ENCODE data around the gene CEP112. TPM values are rescaled to one million over a fixed set of nuclear protein-coding genes. Genes with fewer than 3 reads are reported as not detected.

The CEP112 gene
- polyA plus RNA-seq, 1 donor (not counting 4 experiments of a cell fraction or from before 2014, with no cell fraction given), result 2.6 TPM

DNA sequence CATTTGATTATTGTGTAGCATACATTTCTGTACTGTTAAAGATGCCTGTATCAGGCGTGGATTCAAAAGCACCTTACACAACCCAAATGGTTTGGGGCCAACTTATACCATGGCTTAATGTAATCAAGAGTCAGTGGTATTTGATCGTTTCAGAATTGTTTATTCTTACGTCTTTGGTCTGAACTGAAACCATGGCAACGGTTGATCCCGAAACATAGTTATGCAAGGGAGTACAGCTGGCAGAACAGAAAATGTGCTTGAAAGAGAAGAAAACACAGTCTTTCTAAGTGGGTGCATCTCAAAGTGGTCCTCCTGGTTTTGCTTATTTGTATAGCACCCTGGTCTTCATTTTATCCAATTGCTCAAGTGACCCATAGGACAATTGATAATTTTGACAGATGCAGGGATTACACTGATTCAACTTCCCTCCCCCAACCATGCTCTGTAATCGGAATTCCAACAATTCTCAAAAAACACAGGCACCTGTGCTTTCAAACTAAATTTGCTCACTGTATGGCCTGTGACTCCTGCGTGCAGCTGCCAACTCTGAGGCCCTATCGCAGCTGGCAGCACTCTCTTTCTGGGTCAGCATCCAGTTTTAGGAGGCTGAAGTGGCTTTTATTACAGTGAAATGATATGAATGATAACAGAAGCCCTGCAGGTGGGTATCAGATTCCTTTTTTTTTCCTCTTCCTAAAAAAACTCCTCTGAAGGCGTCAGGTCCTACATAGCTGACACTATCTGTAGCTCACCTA is 553.5 kb downstream of the CEP112 start:
- TF ChIP-seq EZH2 (IDR thresholded peaks at IDR 0.05; ENCODE audit: low read length), result no peak
- TF ChIP-seq, protein P1, sequence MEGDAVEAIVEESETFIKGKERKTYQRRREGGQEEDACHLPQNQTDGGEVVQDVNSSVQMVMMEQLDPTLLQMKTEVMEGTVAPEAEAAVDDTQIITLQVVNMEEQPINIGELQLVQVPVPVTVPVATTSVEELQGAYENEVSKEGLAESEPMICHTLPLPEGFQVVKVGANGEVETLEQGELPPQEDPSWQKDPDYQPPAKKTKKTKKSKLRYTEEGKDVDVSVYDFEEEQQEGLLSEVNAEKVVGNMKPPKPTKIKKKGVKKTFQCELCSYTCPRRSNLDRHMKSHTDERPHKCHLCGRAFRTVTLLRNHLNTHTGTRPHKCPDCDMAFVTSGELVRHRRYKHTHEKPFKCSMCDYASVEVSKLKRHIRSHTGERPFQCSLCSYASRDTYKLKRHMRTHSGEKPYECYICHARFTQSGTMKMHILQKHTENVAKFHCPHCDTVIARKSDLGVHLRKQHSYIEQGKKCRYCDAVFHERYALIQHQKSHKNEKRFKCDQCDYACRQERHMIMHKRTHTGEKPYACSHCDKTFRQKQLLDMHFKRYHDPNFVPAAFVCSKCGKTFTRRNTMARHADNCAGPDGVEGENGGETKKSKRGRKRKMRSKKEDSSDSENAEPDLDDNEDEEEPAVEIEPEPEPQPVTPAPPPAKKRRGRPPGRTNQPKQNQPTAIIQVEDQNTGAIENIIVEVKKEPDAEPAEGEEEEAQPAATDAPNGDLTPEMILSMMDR (optimal IDR thresholded peaks at IDR 0.05 in 1 of 3, IDR thresholded peaks at IDR 0.05 in 1 of 3, conservative IDR thresholded peaks at IDR 0.05 in 1 of 3; ENCODE audit: extremely low read depth in 1 of 3, insufficient read depth in 2 of 3, low read length in 3 of 3), result no peak
- Histone ChIP-seq H3K79me2 (ENCODE audit: control insufficient read depth, insufficient read depth, low read length) (no peaks in the 10 kb centered on the region), H3K36me3 (ENCODE audit: control insufficient read depth in 2 of 2, extremely low read depth in 1 of 2, insufficient read depth in 2 of 2, low read length in 2 of 2) (no peaks in the 10 kb centered on the region), H3K9ac (ENCODE audit: control insufficient read depth, extremely low read depth, insufficient read depth, low read length) (no peak overlapping the region), H3K4me1 (ENCODE audit: control insufficient read depth, extremely low read depth, insufficient read depth, low read length) (no peaks in the 10 kb centered on the region), H3K4me2 (ENCODE audit: control insufficient read depth, extremely low read depth, insufficient read depth, low read depth, low read length) (no peak overlapping the region), H3K4me3 (ENCODE audit: control insufficient read depth in 2 of 3, extremely low read depth in 1 of 3, insufficient read depth in 2 of 3, low read depth in 1 of 3, low read length in 3 of 3) (no peak overlapping the region), H3K9me3 (ENCODE audit: control insufficient read depth, low read depth, low read length) (no peaks in the 10 kb centered on the region), H3K27ac (ENCODE audit: control insufficient read depth, insufficient read depth, low read length) (no peak overlapping the region), H4K20me1 (ENCODE audit: control insufficient read depth, extremely low read depth, insufficient read depth, low read length) (no peaks in the 10 kb centered on the region), H3K27me3 (ENCODE audit: control insufficient read depth, extremely low read depth, insufficient read depth, low read length) (no peaks in the 10 kb centered on the region), H2AFZ (ENCODE audit: control insufficient read depth, low read length) (no peak overlapping the region), H3K9me1 (ENCODE audit: control insufficient read depth, extremely low read depth, insufficient read depth, low read length) (no peaks in the 10 kb centered on the region)
- no peak for DNase-seq (ENCODE audit: low read depth, low spot score)
- no peak for FAIRE-seq
- dilution Hi-C loops (cut with MboI; ENCODE audit: extremely low pct_ligation_motif_present, low sequenced_read_pairs), result no loop called here

DNA sequence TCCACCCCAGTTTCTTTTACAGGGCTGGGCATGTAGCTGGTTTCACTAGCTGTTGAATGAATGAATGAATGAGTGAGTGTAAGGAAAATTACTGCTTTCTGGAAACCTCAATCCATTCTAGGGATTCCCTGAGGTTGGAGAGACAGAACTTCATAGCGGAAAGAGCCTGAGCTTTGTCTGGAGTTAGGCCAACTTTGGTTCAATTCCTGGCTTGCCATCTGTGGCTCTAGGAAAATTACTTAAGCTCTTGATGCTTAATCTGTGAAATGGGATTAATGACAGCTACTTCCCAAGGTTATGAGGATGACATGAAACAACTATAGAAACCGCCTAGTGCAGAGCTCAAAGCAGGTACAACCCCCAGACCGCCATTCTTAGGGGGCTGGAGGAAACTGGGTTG is 554.1 kb downstream of the CEP112 start:
- no peak for TF ChIP-seq EZH2 (IDR thresholded peaks at IDR 0.05; ENCODE audit: low read length)
- TF ChIP-seq, protein P1 (optimal IDR thresholded peaks at IDR 0.05 in 1 of 3, IDR thresholded peaks at IDR 0.05 in 1 of 3, conservative IDR thresholded peaks at IDR 0.05 in 1 of 3; ENCODE audit: extremely low read depth in 1 of 3, insufficient read depth in 2 of 3, low read length in 3 of 3), result no peak

More for the DNA sequence above, 554.1 kb downstream of the CEP112 start:
- DNase-seq (ENCODE audit: low read depth, low spot score) (no peak), FAIRE-seq (no peak)
- no peaks in the 10 kb centered on the region for H3K36me3 ChIP-seq (ENCODE audit: control insufficient read depth in 2 of 2, extremely low read depth in 1 of 2, insufficient read depth in 2 of 2, low read length in 2 of 2)
- no peak overlapping the region for H3K9ac ChIP-seq (ENCODE audit: control insufficient read depth, extremely low read depth, insufficient read depth, low read length)
- no peak overlapping the region for H3K4me2 ChIP-seq (ENCODE audit: control insufficient read depth, extremely low read depth, insufficient read depth, low read depth, low read length)
- no peak overlapping the region for H3K27ac ChIP-seq (ENCODE audit: control insufficient read depth, insufficient read depth, low read length)
- no peaks in the 10 kb centered on the region for H3K9me3 ChIP-seq (ENCODE audit: control insufficient read depth, low read depth, low read length)
- no peak overlapping the region for H3K4me3 ChIP-seq (ENCODE audit: control insufficient read depth in 2 of 3, extremely low read depth in 1 of 3, insufficient read depth in 2 of 3, low read depth in 1 of 3, low read length in 3 of 3)
- H3K9me1 ChIP-seq (ENCODE audit: control insufficient read depth, extremely low read depth, insufficient read depth, low read length), result no peaks in the 10 kb centered on the region
- dilution Hi-C loops (cut with MboI; ENCODE audit: extremely low pct_ligation_motif_present, low sequenced_read_pairs), result no loop called here
- no peaks in the 10 kb centered on the region for H3K79me2 ChIP-seq (ENCODE audit: control insufficient read depth, insufficient read depth, low read length)
- H3K4me1 ChIP-seq (ENCODE audit: control insufficient read depth, extremely low read depth, insufficient read depth, low read length), result no peaks in the 10 kb centered on the region
- no peaks in the 10 kb centered on the region for H3K27me3 ChIP-seq (ENCODE audit: control insufficient read depth, extremely low read depth, insufficient read depth, low read length)
- no peak overlapping the region for H2AFZ ChIP-seq (ENCODE audit: control insufficient read depth, low read length)
- H4K20me1 ChIP-seq (ENCODE audit: control insufficient read depth, extremely low read depth, insufficient read depth, low read length), result no peaks in the 10 kb centered on the region

Data from keratinocyte (primary cell).